GM12878 (cell line): ENCODE measurements around the gene RNASEH2A.

Experiments used
- CREM ChIP-seq: IDR thresholded peaks from 2 replicates; pipeline ENCODE4 v1.6.1; 2014; ENCODE audit warnings: antibody characterized with exemption, low read depth
- SMC3 ChIP-seq: IDR thresholded peaks from 2 replicates; pipeline ENCODE4 v1.6.1; 2011; ENCODE audit warnings: low read length, improper control_type of control experiment, borderline replicate concordance
- TF ChIP-seq, protein P1 (sequence below): IDR thresholded peaks from 2 replicates; pipeline ENCODE4 v1.6.1; 2011; ENCODE audit warnings: low read depth, mild to moderate bottlenecking, low read length, moderate library complexity, borderline replicate concordance; ENCODE audit errors: extremely low read depth

DNA sequence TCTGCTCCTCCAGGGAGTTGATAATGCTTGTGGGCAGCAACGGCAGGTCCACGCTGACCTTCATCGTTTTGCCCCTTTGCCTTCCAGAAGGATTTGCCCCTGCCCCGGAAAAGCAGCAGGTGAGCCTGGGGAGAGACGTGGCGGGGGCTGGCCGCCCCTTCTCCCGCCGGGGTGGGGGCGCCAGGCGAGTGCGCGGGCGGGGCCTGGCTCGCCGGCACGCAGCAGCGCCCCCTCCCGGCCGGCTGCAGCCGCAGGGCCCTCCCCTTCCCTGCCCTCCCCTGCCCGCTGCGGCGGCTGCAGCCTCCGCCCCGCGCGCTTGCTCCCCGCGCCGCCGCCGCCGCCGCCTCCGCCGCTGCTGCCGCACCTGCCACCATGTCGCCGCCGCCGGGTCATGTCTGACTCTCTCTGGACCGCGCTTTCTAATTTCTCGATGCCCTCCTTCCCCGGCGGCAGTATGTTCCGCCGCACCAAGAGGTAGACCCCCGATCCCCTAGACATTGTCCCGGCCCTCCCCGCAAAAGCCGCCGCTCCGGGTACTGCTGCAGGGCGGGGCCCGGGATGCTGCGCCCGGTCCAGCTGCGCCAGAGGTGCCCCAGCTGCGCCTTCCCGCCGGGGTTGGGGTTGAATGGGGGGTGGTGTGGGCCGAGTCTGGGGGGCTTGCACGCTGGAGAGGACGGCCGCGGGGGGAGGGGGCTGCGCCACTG is 31.9 kb downstream of the RNASEH2A start, which contains the start of gene MAST1:
- TF ChIP-seq CREM: no peak
- TF ChIP-seq SMC3: no peak
- TF ChIP-seq, protein P1, sequence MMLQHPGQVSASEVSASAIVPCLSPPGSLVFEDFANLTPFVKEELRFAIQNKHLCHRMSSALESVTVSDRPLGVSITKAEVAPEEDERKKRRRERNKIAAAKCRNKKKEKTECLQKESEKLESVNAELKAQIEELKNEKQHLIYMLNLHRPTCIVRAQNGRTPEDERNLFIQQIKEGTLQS: no peak
